GM23248 (cell line): ENCODE measurements around the gene NOTUM.

Source experiments
- EZH2 ChIP-seq: fragments of 200-600 bp; sonication (generic); IDR thresholded peaks from 2 replicates; pipeline ENCODE4 v1.6.1; 2018; ENCODE audit warnings: antibody characterized with exemption, mild to moderate bottlenecking; ENCODE audit not compliant: insufficient read depth, poor library complexity, severe bottlenecking
- EZH2phosphoT487 ChIP-seq: fragments of 200-600 bp; sonication (generic); IDR thresholded peaks from 2 replicates; pipeline ENCODE4 v1.6.1; 2018; ENCODE audit warnings: antibody characterized with exemption, moderate library complexity, mild to moderate bottlenecking, low read depth; ENCODE audit not compliant: insufficient read depth

DNA sequence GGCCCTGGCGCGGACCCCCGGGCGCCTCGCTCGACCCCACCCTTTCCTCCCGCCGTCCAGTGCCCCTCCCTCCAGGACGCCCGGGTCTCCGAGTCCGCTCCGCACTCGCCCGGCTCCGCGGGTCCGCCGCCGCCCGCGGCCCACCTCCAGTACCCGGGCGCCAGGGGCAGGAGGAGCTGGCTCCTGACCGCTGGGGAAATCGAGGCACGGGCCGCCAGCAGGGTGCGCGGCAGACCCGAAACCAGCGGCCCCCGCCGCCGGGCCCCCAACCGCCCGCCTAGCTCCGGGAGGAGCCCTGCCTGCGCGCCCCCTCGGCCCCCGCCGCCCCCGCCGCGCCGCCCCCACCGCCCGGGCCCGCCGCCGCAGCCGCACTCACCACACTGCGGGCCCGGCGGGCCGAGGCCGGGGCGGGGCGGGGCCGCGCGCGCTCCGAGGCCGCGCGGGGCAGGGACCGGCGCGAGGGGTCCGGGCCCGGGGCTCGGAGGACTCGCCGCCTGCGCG is 33.8 kb downstream of the NOTUM start:
- TF ChIP-seq EZH2phosphoT487: no peak
- TF ChIP-seq EZH2: no peak
